GM21576 (cell line): Measurements from ENCODE around the gene HSD11B2.

ENCODE experiments used
- ATAC-seq: cut with Tn5 transposase; IDR thresholded peaks from one replicate; pipeline ENCODE4 v1.9.1; 2021; ENCODE audit warnings: mild to moderate bottlenecking, moderate library complexity; ENCODE audit not compliant: unreplicated experiment

HSD11B2 gene

GRCh38 chr16:67448580-67448979, 17.7 kb downstream of the HSD11B2 start:
- no peak for ATAC-seq

DNA sequence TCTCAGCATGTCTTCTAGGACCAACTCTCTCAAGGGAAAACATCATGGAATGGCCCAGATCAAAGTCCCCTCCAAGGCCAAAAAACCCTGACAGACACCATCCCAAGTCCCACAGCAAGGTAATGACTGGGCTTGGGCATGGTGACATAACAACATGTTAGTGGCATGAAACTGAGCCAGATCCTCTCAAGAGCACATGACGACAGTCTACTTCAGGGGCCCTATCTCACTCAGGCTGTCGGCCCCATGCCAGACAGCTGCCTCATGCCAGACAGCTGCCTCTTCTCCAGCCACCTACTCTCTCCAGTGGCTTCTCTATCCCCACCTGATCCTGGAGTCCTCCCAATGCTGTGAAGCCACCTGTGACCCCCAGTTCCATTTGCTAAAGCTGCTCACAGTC, 18.4 kb downstream of the HSD11B2 start:
- ATAC-seq = no peak

- no peak for ATAC-seq
Observed at GRCh38 chr16:67449739-67450138, 18.8 kb downstream of the HSD11B2 start.

- ATAC-seq = no peak
Observed at GRCh38 chr16:67451061-67451703, 20.3 kb downstream of the HSD11B2 start.

GRCh38 chr16:67451704-67452435, 20.9 kb downstream of the HSD11B2 start:
- no peak for ATAC-seq

- ATAC-seq = no peak
Observed at GRCh38 chr16:67454104-67454503, 23.2 kb downstream of the HSD11B2 start.

- ATAC-seq = no peak
Observed at GRCh38 chr16:67454852-67455251, 23.9 kb downstream of the HSD11B2 start.

DNA sequence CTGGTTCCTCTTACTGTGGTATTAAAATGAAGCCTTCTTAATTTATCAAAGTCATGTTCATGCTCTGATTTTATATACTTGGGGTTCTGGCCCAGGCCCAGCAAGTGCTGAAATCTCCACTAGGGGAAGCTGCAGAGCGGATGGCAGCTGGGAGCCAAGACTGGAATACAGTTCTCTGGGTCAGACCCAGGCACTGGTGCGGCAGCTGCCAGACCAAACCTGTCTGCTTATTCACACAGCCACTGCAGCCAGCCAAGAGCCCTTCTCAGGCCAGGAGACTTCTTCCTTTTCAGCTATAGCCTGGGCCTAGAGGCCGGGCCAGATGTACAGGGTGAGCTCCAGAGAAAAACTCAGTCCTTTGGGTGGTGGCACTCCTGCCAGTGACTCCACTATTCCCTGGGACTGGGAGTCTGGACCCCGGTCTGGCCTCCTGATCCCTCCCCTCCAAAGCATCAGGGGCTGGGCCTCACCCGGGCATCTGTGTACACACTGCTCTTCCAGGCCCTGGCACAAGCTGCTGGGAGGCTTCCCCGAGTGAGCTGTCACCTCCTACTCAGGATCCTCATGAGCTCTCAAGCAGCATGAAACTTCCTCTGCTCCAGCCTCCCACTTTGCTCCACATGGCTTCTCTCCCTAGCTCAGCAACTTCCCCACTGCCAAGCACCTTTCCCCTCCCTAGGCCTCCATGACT, 25.6 kb downstream of the HSD11B2 start:
- no peak for ATAC-seq

GRCh38 chr16:67457611-67458010, 26.7 kb downstream of the HSD11B2 start:
- ATAC-seq = no peak

GRCh38 chr16:67458121-67458641, 27.3 kb downstream of the HSD11B2 start:
- no peak for ATAC-seq

GRCh38 chr16:67459066-67459860, 28.3 kb downstream of the HSD11B2 start:
- no peak for ATAC-seq

DNA sequence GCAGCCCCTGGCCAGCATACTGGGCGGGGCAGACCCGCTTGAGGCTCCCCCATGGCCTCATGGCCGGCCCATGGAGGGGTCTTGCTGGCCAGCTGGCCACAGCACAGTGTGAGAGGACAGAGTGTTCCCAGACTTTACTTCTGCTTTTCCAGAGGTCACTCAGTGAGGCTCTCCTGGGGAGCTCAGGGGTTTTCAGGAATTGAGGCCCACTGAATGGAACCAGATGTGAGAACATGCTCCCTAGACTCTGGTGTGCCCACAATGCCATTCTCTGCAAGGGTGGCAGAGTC, 28.9 kb downstream of the HSD11B2 start:
- ATAC-seq = no peak

DNA sequence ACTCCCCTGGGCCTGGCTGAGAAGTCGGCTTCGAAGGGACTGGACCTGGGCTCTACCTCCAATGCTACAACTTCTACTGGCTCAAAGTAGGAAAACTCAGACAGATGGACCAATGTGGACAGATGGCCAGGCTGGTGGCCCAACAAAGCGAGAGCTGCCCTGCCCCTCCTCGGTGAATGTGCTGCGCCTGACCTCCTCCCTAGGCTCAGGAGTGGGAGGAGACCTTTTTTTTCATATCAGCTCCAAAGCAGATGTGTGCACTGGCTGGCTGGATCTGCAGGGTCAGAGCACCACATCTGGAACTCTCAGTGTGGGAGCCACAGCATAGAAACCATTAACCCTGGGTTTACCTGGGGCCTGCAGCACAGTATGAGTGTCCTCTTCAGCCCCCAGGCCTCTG, 29.2 kb downstream of the HSD11B2 start:
- no peak for ATAC-seq

DNA sequence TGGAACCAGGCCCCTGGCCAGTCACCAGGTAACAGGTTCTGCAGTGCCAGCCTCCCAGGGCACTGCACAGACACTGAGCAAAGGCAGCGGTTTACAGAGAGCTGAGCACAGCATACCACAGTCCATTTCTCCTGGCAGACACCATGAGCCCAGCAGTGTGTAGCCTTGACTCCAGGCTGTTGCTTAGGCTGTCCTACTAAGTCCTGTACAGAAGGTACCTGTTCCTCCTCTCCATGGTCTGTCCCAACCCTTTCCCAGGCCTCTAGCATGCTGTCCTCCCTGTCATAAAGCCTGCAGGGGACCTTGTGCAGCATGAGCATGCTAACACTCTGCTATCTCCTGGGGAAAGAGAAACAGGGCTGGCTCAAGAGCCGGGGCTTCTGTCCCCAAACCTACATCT, 30.0 kb downstream of the HSD11B2 start:
- ATAC-seq = no peak

- no peak for ATAC-seq
Observed at GRCh38 chr16:67461600-67462278, 30.8 kb downstream of the HSD11B2 start.

GRCh38 chr16:67462279-67462655, 31.3 kb downstream of the HSD11B2 start:
- no peak for ATAC-seq

DNA sequence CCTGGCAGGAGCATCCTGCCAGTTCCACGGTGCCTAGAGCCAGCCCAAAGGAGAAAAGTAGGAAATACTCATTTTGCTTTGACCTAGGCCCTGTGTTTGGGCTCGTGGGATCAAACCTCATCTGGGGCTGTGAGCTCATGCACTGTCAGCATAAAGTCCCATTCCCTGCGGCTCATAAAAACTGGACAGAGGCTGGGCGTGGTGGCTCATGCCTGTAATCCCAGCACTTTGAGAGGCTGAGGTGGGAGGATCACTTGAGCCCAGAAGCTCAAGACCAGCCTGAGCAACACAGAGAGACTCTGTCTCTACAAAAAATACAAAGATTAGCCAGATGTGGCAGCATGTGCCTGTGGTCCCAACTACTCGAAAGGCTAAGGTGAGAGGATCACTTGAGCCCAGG, 32.1 kb downstream of the HSD11B2 start:
- ATAC-seq = no peak

DNA sequence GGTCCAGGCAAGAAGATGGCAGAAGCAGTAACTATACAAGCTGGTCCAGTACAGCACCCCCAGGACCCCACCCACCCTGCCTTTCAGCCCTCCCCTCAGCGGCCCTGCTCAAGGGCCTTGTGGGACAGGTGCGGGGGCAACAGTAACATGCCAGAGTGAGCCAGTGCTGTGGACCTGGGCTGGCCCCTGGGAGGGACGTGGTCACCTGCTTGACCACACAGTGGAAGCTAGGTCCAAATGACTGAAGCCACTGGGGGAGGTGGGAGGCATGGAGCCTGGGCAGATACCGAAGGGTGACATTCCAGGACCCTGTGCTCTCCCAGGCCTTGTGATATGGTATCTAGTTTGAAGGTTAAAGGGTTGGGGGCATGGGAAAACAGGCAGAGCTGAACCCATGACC, 32.8 kb downstream of the HSD11B2 start:
- no peak for ATAC-seq

DNA sequence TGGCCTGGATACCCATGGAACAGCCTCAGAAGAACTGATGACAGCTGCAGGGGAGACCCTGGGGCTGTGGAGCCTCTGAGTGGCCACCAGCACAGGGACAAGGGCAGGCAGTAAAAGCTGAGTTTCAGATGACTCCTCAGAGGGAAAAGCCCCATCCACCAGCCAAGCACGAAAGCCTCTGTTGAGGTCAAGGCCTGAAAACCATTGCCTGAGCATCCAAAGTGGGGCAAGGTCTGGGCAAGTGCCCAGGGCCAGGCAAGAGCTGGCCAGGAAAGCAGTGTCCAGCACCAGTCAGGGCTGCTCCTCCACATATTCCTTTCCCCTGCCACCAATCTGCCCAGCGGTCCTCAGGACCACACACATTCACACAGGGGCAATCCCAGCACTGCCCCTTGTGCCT, 33.6 kb downstream of the HSD11B2 start:
- no peak for ATAC-seq

- ATAC-seq = no peak
Observed at GRCh38 chr16:67466581-67466980, 35.7 kb downstream of the HSD11B2 start.

GRCh38 chr16:67468731-67469130, 37.8 kb downstream of the HSD11B2 start:
- ATAC-seq = no peak
